H1 (cell line): ENCODE data around the gene SRP9. TPM values are rescaled to one million over a fixed set of nuclear protein-coding genes. Genes with fewer than 3 reads are reported as not detected.

Source experiments
- ASH2L ChIP-seq: fragments of 200-600, 300-600 bp; sonication (generic); IDR thresholded peaks from one replicate; pipeline ENCODE4 v1.7.1; 2017; ENCODE audit warnings: low read length
- CEBPB ChIP-seq: IDR thresholded peaks from 2 replicates; pipeline ENCODE4 v1.6.1; 2012; ENCODE audit warnings: low read depth, low read length
- CHD7 ChIP-seq: fragments of 300-600 bp; sonication (generic); IDR thresholded peaks from 2 replicates; pipeline ENCODE4 v1.7.1; 2012; ENCODE audit warnings: low read length, moderate library complexity, mild to moderate bottlenecking, inconsistent platforms; ENCODE audit not compliant: insufficient replicate concordance
- KDM5A ChIP-seq: fragments of 200-600 bp; IDR thresholded peaks from 2 replicates; pipeline ENCODE4 v1.7.1; 2012; ENCODE audit warnings: mild to moderate bottlenecking, low read length, inconsistent platforms, mixed read lengths
- RBBP5 ChIP-seq: IDR thresholded peaks from 2 replicates; pipeline ENCODE4 v1.7.1; 2012; ENCODE audit warnings: low read depth, mild to moderate bottlenecking, inconsistent platforms, low read length, moderate library complexity, borderline replicate concordance
- SRF ChIP-seq: IDR thresholded peaks from 2 replicates; pipeline ENCODE4 v1.6.1; 2011; ENCODE audit warnings: mild to moderate bottlenecking, low read depth, low read length, moderate library complexity
- TAF7 ChIP-seq: optimal IDR thresholded peaks from 2 replicates; pipeline ENCODE3; 2011; ENCODE audit warnings: low read depth, mild to moderate bottlenecking, inconsistent platforms, low read length, moderate library complexity, borderline replicate concordance
- USF2 ChIP-seq: IDR thresholded peaks from 2 replicates; pipeline ENCODE4 v1.6.1; 2011; ENCODE audit warnings: low read length, improper control_type of control experiment
- ZNF274 ChIP-seq: IDR thresholded peaks from 2 replicates; pipeline ENCODE4 v1.7.0; 2012; ENCODE audit warnings: low read length, borderline replicate concordance; ENCODE audit errors: extremely low read depth
- polyA plus RNA-seq, 7 experiments: library from polyadenylated mRNA; depleted of rRNA in 3 of 7; stranded (reverse) in 5 of 7; unstranded in 2 of 7; fragments of >200 nt in 5 of 7; fragments of 200-250 nt in 2 of 7; gene quantifications; 1 replicate in 5 of 7; 2 replicates in 1 of 7; 4 replicates in 1 of 7; pipeline versions ENCODE4 v1.2.1 to v1.2.3, GENCODE V29; 2011 to 2013; ENCODE audit warnings: missing spikeins in 2 of 7, mixed read lengths in 2 of 7
- total RNA-seq: library from RNA; stranded (reverse); fragmentation: NEBNext Ultra II Directional; extraction: Animal tissue kit (Norgen Biotek cat#: 25700); gene quantifications from 2 replicates; pipeline ENCODE4 v1.2.1, GENCODE V29; 2021

The SRP9 gene
- total and polyA plus RNA-seq, 2 of the 8 experiments (the other 6 are each of a cell fraction or from before 2014, with no cell fraction given): 446 to 572 TPM

- TF ChIP-seq CHD7: no peak
- no peak for TF ChIP-seq RBBP5
- TF ChIP-seq CEBPB: no peak
- TF ChIP-seq TAF7: no peak
- no peak for TF ChIP-seq SRF
- TF ChIP-seq USF2: no peak
- TF ChIP-seq ZNF274: no peak
- no peak for TF ChIP-seq ASH2L
- no peak for TF ChIP-seq KDM5A
Measured at GRCh38 chr1:225749706-225750105, 27.9 kb upstream of the SRP9 start (continued).
